Left ventricle myocardium inferior (tissue), 1 donor: ENCODE results near the gene ANK2. TPM values are rescaled to one million over a fixed set of nuclear protein-coding genes. Genes with fewer than 3 reads are reported as not detected.

Experiments used
- DNase-seq: peaks from one replicate; pipeline ENCODE4 v3.0.0-alpha.2; 2020
- H3K27ac ChIP-seq: fragments of 200-600 bp; replicated peaks from 2 replicates; pipeline ENCODE4 v1.8.0; 2021
- H3K27me3 ChIP-seq: fragments of 200-600 bp; 2 replicates; pipeline ENCODE4 v1.8.0; 2021; ENCODE audit warnings: low read depth
- H3K36me3 ChIP-seq: fragments of 200-600 bp; 2 replicates; pipeline ENCODE4 v1.8.0; 2021
- H3K4me1 ChIP-seq: fragments of 200-600 bp; 2 replicates; pipeline ENCODE4 v1.8.0; 2021
- H3K4me3 ChIP-seq: fragments of 200-600 bp; 2 replicates; pipeline ENCODE4 v1.8.0; 2021; ENCODE audit warnings: mild to moderate bottlenecking, moderate library complexity
- H3K9me3 ChIP-seq: fragments of 200-600 bp; replicated peaks from 2 replicates; pipeline ENCODE4 v1.8.0; 2021
- intact Hi-C: fragments of 100-400 bp; cut with micrococcal nuclease; formaldehyde crosslinking; loops from one replicate; pipeline ENCODE4 v1.11.0; 2022
- total RNA-seq: library from RNA; stranded (reverse); fragmentation: NEBNext Ultra II Directional; extraction: Animal tissue kit (Norgen Biotek cat#: 25700); gene quantifications from one replicate; pipeline ENCODE4 v1.2.1, GENCODE V29; 2021
- TF ChIP-seq, protein P1 (sequence below): fragments of 200-600 bp; IDR thresholded peaks from 2 replicates; pipeline ENCODE4 v1.8.0; 2021; ENCODE audit warnings: antibody characterized with exemption, mild to moderate bottlenecking, borderline replicate concordance
- donor health status: DM: no; HTN: yes; CAD: no; lungs with severe emphysema.

The ANK2 gene
- total RNA-seq, 1 donor from 2014 or later, result 267 TPM

- intact Hi-C loops, result no loop called here
- DNase-seq, result no peak
- no peaks in the 10 kb centered on the region for H3K9me3 ChIP-seq
- H3K27ac ChIP-seq, result no peak overlapping the region
- no peaks in the 10 kb centered on the region for H3K36me3 ChIP-seq
- TF ChIP-seq, protein P1, sequence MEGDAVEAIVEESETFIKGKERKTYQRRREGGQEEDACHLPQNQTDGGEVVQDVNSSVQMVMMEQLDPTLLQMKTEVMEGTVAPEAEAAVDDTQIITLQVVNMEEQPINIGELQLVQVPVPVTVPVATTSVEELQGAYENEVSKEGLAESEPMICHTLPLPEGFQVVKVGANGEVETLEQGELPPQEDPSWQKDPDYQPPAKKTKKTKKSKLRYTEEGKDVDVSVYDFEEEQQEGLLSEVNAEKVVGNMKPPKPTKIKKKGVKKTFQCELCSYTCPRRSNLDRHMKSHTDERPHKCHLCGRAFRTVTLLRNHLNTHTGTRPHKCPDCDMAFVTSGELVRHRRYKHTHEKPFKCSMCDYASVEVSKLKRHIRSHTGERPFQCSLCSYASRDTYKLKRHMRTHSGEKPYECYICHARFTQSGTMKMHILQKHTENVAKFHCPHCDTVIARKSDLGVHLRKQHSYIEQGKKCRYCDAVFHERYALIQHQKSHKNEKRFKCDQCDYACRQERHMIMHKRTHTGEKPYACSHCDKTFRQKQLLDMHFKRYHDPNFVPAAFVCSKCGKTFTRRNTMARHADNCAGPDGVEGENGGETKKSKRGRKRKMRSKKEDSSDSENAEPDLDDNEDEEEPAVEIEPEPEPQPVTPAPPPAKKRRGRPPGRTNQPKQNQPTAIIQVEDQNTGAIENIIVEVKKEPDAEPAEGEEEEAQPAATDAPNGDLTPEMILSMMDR, result no peak
- H3K4me1 ChIP-seq, result peaks cover 32% of the 10 kb centered on the region
- H3K4me3 ChIP-seq, result no peak overlapping the region
- H3K27me3 ChIP-seq, result no peaks in the 10 kb centered on the region
Observed at GRCh38 chr4:113169368-113169767, 119.9 kb downstream of the ANK2 start.

GRCh38 chr4:113170115-113170804 lies 120.8 kb downstream of the ANK2 start:
- TF ChIP-seq, protein P1, result no peak
- Histone ChIP-seq H3K27me3 (no peaks in the 10 kb centered on the region), H3K4me1 (peaks cover 32% of the 10 kb centered on the region), H3K4me3 (no peak overlapping the region), H3K9me3 (no peaks in the 10 kb centered on the region), H3K27ac (no peak overlapping the region), H3K36me3 (no peaks in the 10 kb centered on the region)
- DNase-seq, result no peak
- intact Hi-C loops, result no loop called here

GRCh38 chr4:113170805-113171468 lies 121.5 kb downstream of the ANK2 start:
- DNase-seq, result no peak
- intact Hi-C loops, result no loop called here
- H3K27ac ChIP-seq, result no peak overlapping the region

DNA sequence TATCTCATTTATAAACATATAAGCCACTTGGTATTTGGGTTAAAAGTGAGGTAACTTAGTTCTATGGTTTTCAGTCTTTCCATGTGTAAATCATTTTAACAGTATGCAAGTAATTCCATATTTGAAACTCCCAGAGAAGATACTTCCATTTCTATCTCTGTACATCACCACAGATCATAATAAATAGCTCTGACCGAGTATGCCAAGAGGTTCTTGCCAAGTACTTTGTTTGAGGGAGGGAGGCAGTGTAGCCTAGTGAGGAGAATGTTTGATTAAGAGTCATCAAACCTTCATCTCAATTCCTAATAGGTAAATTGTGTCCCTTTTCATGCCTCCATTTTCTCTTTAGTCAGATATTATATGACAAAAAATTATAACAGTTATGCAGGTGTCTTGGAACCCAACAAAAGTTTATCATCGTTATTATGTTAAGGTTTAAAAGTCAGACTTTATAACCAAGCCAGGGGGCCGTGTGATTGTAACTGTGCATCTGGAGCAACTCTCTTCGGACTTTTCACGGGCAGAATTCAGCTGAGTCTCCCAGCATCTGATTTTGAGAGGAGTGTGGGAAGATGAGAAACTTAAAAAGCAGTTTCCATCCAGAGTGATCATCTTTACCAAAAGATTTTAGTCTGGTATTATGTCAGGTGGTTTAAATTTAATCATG lies 123.8 kb downstream of the ANK2 start:
- Histone ChIP-seq H3K9me3 (no peaks in the 10 kb centered on the region), H3K36me3 (no peaks in the 10 kb centered on the region), H3K4me1 (peaks cover 36% of the 10 kb centered on the region), H3K27ac (no peak overlapping the region), H3K4me3 (no peak overlapping the region), H3K27me3 (no peaks in the 10 kb centered on the region)
- intact Hi-C loops, result no loop called here
- TF ChIP-seq, protein P1, result no peak
- no peak for DNase-seq

More at GRCh38 chr4:113170805-113171468, 121.5 kb downstream of the ANK2 start:
- Histone ChIP-seq H3K4me3 (no peak overlapping the region), H3K36me3 (no peaks in the 10 kb centered on the region), H3K27me3 (no peaks in the 10 kb centered on the region), H3K9me3 (no peaks in the 10 kb centered on the region), H3K4me1 (peaks cover 32% of the 10 kb centered on the region)
- TF ChIP-seq, protein P1, result no peak

DNA sequence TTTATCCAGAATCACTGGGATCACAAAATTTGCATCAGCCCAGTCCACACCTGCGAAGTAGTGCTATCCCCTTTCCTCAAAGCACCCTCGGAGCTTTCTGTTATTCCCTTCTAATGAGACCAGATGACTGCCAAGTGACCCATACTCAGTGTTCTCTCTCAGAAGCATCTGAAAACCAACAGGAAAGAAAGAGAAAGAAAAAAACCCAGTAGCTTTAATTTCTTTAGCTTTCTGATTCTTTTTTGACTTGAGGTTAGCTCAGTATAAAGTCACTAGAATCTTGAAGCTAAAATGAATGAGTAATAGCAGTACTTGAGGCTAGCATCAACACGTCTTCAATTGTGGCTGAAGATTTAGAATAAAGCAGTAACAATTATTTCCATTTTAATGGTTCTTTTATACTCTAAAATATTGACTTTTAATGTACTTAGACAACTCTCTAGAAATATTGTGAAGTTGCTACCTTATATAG lies 124.4 kb downstream of the ANK2 start:
- peaks cover 41% of the 10 kb centered on the region for H3K4me1 ChIP-seq
- no peaks in the 10 kb centered on the region for H3K36me3 ChIP-seq
- no peak overlapping the region for H3K27ac ChIP-seq
- TF ChIP-seq, protein P1, result no peak
- no peak overlapping the region for H3K4me3 ChIP-seq
- H3K9me3 ChIP-seq, result no peaks in the 10 kb centered on the region
- DNase-seq, result no peak
- H3K27me3 ChIP-seq, result no peaks in the 10 kb centered on the region
- intact Hi-C loops, result no loop called here
